DOHH2 (cell line): ENCODE results near the gene GABRG1.

ENCODE experiments used
- EZH2phosphoT487 ChIP-seq: fragments of 200-600 bp; sonication (generic); IDR thresholded peaks from 2 replicates; pipeline ENCODE4 v1.6.1; 2017; ENCODE audit warnings: borderline replicate concordance, mild to moderate bottlenecking, antibody characterized with exemption, low read length, moderate library complexity, mixed read lengths
- TF ChIP-seq, protein P1 (sequence below): fragments of 200-600 bp; sonication (generic); IDR thresholded peaks from one replicate; pipeline ENCODE4 v1.5.1; 2014; ENCODE audit warnings: antibody characterized with exemption, mild to moderate bottlenecking, low read depth, low read length; ENCODE audit not compliant: poor library complexity, severe bottlenecking

DNA sequence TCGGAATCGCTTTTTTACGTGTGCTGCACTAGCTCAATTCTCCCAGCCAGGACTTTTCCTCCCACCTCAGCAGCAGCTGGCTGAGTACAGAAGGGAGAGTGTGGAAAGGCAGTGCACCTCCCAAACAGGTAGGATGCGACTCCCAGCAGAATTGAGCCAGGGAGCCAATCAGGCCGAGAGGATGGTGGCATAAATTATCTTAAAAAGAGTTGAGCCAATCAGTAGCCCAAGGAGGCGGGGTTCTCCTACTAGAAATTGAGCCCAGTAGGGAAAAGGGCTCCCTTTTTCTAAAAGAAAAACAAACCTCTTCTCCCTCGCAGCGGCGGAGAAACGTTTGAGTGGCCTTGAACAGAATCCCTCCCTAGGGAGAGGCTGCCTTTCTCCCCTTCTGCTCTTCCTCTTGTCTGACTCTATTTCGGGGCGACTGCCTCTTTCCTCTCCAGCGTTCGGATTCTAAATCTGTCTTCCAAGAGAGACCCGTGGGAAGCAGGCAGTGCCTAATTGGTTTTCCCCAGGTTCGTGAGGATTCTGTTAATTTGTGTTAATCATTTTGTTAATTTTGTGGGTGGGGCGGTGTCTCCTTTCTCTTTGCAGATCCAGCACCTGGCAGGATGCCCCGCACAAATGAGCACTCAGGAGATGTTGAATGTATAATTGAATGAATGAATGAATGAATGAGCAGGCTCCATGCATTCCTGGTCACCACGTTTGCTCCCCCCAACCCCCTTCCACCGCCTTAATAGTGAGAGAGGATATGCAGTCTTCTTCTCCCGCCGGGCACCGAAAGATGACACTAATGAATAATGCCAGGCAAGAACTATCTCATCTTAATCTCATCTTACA is at the start of gene GABRG1:
- TF ChIP-seq, protein P1, sequence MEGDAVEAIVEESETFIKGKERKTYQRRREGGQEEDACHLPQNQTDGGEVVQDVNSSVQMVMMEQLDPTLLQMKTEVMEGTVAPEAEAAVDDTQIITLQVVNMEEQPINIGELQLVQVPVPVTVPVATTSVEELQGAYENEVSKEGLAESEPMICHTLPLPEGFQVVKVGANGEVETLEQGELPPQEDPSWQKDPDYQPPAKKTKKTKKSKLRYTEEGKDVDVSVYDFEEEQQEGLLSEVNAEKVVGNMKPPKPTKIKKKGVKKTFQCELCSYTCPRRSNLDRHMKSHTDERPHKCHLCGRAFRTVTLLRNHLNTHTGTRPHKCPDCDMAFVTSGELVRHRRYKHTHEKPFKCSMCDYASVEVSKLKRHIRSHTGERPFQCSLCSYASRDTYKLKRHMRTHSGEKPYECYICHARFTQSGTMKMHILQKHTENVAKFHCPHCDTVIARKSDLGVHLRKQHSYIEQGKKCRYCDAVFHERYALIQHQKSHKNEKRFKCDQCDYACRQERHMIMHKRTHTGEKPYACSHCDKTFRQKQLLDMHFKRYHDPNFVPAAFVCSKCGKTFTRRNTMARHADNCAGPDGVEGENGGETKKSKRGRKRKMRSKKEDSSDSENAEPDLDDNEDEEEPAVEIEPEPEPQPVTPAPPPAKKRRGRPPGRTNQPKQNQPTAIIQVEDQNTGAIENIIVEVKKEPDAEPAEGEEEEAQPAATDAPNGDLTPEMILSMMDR: no peak
- no peak for TF ChIP-seq EZH2phosphoT487
